Lower leg skin (tissue), 4 donors: ENCODE measurements around the gene PIGR. TPM values are rescaled to one million over a fixed set of nuclear protein-coding genes. Genes with fewer than 3 reads are reported as not detected.

Source experiments
- DNase-seq, 2 donors: peaks; one replicate each; pipeline ENCODE4 v3.0.0-alpha.2; 2019; ENCODE audit warnings: low spot score in 2 of 2
- H3K4me3 ChIP-seq: fragments of 200-600 bp; sonication (generic); 2 replicates; pipeline ENCODE4 v1.5.1; 2017; ENCODE audit warnings: mild to moderate bottlenecking, low read depth; ENCODE audit not compliant: poor library complexity, severe bottlenecking
- POLR2A ChIP-seq, 2 donors: fragments of 450-650 bp; IDR thresholded peaks; one replicate each; pipeline ENCODE4 v1.6.1; 2016 to 2017; ENCODE audit warnings: antibody characterized with exemption in 2 of 2, mild to moderate bottlenecking in 1 of 2, moderate library complexity in 1 of 2
- WGBS, 2 donors: methylation state at CpG; one replicate each; pipeline ENCODE4 v1.1.5; 2018; 5-methylcytosine and 5-hydroxymethylcytosine counted together
- intact Hi-C: fragments of 100-400 bp; cut with DNase I; formaldehyde crosslinking; loops from one replicate; pipeline ENCODE4 v1.15.0; 2023; ENCODE audit warnings: low total_unique reads
- total RNA-seq, 4 donors: library from RNA; depleted of rRNA; stranded (reverse); fragments of >200 nt; gene quantifications; one replicate each; pipeline ENCODE4 v1.1.0, GENCODE V29; 2016
- TF ChIP-seq, protein P1 (sequence below), 3 donors: fragments of 450-650 bp; IDR thresholded peaks; one replicate each; pipeline ENCODE4 v1.5.1; 2016; ENCODE audit warnings: antibody characterized with exemption in 3 of 3, mild to moderate bottlenecking in 3 of 3, moderate library complexity in 2 of 3

Gene PIGR
- total RNA-seq, 4 donors from 2014 or later: 0.55 to 4.7 (median 2.0) TPM; not detected in 1

DNA sequence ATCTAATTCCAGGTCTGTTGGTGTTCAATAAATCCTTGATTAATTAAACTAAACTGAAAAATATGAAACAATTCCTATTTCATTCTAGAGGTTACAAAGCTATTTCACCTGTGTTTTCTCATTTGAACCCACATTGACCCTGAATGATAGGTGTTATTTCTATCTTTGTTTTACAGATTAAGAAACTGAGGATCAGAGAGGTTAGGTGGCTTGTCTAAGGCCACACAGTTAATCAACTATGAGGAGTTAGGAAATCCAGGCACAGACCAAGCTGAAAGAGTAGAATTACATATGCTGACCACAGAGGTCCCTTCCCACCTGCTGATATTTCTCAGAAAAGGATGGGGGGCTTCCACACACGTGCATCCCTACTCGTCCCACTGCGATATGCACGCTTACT is 487 bp downstream of the PIGR start:
- intact Hi-C loops: no loop called here
- no peak for TF ChIP-seq POLR2A (IDR thresholded peaks at IDR 0.05)
- TF ChIP-seq, protein P1, sequence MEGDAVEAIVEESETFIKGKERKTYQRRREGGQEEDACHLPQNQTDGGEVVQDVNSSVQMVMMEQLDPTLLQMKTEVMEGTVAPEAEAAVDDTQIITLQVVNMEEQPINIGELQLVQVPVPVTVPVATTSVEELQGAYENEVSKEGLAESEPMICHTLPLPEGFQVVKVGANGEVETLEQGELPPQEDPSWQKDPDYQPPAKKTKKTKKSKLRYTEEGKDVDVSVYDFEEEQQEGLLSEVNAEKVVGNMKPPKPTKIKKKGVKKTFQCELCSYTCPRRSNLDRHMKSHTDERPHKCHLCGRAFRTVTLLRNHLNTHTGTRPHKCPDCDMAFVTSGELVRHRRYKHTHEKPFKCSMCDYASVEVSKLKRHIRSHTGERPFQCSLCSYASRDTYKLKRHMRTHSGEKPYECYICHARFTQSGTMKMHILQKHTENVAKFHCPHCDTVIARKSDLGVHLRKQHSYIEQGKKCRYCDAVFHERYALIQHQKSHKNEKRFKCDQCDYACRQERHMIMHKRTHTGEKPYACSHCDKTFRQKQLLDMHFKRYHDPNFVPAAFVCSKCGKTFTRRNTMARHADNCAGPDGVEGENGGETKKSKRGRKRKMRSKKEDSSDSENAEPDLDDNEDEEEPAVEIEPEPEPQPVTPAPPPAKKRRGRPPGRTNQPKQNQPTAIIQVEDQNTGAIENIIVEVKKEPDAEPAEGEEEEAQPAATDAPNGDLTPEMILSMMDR (IDR thresholded peaks at IDR 0.05): no peak
- DNase-seq: no peak
- no peak overlapping the region for H3K4me3 ChIP-seq
- 92 to 98% methylated on average over 4 of the region's 4 CpGs for WGBS, 2 donors

DNA sequence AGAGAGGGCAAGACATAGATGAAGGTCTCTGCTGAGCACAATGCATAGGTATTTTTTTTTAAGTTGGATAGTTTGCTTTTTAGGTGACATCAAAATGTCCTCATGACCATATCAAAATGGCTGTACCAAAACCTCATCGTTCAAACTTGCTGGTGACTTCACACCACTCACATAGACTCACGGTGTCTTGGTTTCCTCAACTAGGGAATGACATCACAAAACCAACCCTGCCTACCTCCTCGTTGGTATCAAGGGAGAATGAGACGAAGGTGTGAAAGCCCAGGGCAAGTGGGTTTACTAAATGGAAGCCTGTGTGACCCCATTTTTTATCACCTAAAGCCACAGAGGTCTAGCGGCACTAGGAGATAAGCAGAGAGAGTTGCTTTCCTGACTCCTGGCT is 1.6 kb downstream of the PIGR start:
- DNase-seq: no peak
- no peak for TF ChIP-seq POLR2A (IDR thresholded peaks at IDR 0.05)
- TF ChIP-seq, protein P1 (IDR thresholded peaks at IDR 0.05): no peak
- no peak overlapping the region for H3K4me3 ChIP-seq
- WGBS, 2 donors: 65 to 69% methylated on average over 5 of the region's 5 CpGs
- intact Hi-C loops: no loop called here

DNA sequence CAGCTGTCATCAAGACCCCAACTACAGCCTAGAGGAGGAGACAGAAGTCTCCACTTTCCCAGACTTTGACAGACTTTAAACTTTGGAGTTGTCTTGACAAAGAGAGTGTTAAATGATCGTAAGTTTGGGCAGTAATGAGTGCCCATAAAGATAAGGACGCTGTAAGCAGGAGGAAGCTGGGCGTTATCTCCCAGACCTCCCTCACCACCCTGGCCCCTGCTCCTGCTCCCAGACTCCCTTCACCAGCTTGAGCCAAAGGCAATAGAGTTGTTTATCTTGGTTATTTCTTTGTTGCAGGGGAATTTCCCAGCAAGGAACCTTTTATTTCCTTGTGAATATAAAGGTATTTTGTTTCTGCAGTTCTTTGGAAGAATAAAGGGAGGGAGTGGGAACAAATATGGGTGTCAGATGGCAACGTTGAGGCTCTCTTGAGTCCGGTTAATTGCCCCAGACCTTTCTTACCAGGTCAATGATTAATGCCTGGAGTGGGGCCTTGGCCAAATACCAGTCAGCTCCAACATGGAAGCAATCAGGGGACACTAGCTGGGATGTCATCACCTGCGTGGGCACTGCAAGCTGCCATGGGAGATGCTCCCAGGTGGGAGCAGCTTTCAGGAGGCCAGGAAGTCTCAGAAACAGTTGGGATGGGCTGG is 4.4 kb downstream of the PIGR start:
- intact Hi-C loops: no loop called here
- no peak overlapping the region for H3K4me3 ChIP-seq
- WGBS, 2 donors: 66 to 69% methylated on average over 6 of the region's 6 CpGs
- no peak for TF ChIP-seq POLR2A (IDR thresholded peaks at IDR 0.05)
- TF ChIP-seq, protein P1 (IDR thresholded peaks at IDR 0.05): no peak
- DNase-seq: no peak

DNA sequence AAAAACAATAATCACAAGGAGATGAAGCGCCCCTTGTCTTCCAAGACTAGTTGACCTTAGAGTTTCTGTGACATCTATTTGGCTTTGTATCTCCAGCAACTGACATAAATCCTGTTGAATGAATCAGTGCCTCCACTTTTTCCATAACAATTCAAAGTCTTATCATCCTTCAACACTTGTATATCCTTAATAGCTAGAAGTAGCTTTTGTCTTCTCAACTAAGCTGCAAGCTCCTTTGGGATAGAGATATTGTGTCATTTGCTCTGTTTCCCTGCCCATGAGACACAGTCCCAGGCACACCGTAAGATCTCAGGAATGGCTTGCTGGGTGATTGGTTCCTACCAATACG is 5.7 kb downstream of the PIGR start:
- no peak for DNase-seq
- TF ChIP-seq POLR2A (IDR thresholded peaks at IDR 0.05): no peak
- TF ChIP-seq, protein P1 (IDR thresholded peaks at IDR 0.05): no peak
- H3K4me3 ChIP-seq: no peak overlapping the region
- intact Hi-C loops: no loop called here
- WGBS, 2 donors: 85 to 90% methylated on average over 3 of the region's 3 CpGs

DNA sequence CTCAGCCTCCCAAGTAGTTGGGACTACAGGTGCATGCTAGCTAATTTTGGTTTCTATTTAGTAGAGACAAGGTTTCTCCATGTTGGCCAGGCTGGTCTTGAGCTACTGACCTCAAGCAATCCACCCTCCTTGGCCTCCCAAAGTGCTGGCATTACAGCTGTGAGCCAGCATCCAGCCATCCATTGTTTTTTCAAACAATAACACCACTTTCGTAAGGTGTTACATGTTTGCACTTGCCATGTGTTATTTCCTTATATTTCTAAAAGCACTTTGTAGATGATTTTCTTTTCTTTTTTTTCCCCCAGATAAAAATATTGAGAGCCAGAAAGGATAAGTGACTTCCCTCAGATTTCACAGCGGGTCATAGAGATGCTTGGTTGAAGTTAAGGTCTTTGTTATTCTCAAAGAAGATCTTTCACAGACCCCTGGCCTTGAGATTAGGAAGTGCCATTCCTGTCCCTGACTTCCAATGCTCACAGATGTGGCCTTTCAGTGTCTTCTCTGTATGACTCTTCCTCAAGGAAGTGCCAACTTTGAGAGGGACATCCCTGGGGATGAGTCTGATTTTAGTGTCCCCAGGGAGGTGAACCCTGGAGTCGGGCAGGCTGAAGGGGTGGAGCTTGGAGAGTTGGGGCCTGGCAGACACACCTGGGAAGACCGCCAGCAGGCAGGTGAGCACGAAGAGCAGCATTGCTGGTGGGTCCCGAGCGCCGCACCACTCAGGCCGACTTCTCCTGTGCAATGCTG is 6.3 kb downstream of the PIGR start:
- no peak for DNase-seq
- 70 to 76% methylated on average over 9 of the region's 9 CpGs for WGBS, 2 donors
- no peak overlapping the region for H3K4me3 ChIP-seq
- intact Hi-C loops: no loop called here
- TF ChIP-seq, protein P1 (IDR thresholded peaks at IDR 0.05): no peak
- TF ChIP-seq POLR2A (IDR thresholded peaks at IDR 0.05): no peak
